Stimulated activated CD4-positive, alpha-beta T cell treated with anti-CD3 and anti-CD28 coated beads, Interleukin-1b, Interleukin-23, amount 100 ng/mL, for 48 hours (primary cell): ENCODE measurements around the gene PFKM.

Experiments used
- DNase-seq: peaks from one replicate; pipeline ENCODE4 v3.0.0-alpha.2; 2020

The PFKM gene

DNA sequence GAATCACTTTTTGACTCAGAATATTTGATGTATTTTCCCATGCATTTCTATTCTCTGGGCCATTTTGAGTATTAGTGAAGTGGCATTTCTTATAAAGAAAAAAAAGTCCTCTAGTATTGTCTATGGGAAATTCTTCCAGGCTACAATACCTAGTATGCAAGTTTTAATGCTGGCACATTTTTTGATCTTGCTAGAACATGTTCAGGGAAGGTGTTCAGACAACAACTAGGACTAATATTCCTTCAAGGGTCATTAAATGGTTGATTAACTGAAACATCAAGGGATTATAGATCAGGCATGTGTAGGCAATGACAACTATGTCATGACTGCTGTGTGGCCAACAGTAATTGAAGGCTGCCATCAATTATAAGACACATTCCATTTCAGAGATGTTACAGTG, 71.9 kb downstream of the PFKM start:
- no peak for DNase-seq

GRCh38 chr12:48192861-48193260, 73.7 kb downstream of the PFKM start:
- no peak for DNase-seq

DNA sequence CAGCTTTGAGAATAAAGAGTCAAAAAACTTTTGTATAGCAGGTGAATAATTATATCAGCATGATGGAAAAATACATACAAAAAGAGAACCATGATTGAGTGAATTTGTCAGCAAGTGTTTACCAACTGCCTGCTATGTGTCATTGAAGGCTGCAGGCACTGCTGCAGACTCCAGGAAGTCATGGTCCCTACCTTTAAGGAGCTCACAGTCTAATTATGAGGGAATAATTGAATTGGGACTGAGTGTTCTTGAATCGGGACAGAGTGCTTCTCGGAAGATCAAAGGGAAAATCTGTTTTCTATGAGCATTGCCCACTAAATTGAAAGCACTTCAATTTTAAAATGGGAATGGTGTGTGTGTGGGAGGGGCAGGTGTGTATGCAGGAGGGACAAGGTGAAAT, 74.5 kb downstream of the PFKM start:
- DNase-seq = no peak

DNA sequence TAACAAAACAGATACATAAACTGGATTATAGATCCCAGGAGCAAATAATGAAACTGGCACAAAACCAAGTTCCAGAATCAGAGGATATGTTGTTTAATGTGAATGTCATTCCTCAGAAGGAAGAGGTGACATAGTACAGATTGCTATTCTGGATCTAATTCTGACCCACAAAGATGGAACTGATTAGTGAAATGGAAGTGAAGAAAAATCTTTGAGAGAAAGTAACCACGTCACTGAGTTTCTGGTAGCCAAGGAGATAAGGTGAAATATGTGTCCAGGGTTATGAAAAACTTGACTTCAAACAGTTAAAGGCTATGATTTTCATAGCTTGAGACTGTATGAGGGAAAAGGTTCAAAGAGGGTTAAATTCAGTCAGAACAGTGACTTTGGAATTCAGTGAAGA, 75.6 kb downstream of the PFKM start:
- DNase-seq = no peak
